IMR-90 (cell line): ENCODE data around the gene DAB1. TPM values are rescaled to one million over a fixed set of nuclear protein-coding genes. Genes with fewer than 3 reads are reported as not detected.

Experiments used
- ATAC-seq: fragments of 200-7000 bp; cut with Tn5 transposase; 2 replicates; pipeline ENCODE4 v1.9.1; 2020; ENCODE audit warnings: low read depth, mild to moderate bottlenecking, moderate library complexity
- BruUV-seq: library from RNA; stranded (reverse); fragments of 400-500 nt; replicated peaks from 2 replicates; lab custom pipeline; 2021; lab: Mats Ljungman, UMichigan
- CTCF ChIA-PET: fragments of 300-600 bp; formaldehyde crosslinking; extraction: SDS; loops from one replicate; lab custom pipeline; 2021; ENCODE audit warnings: antibody characterized with exemption; lab: Yijun Ruan, JAX
- POLR2A ChIA-PET: fragments of 300-600 bp; sonication (Branson Sonifier 250); formaldehyde crosslinking; loops from one replicate; lab custom pipeline; 2022; ENCODE audit warnings: antibody characterized with exemption; ENCODE audit not compliant: unreplicated experiment; lab: Charles Lee
- DNase-seq: peaks from one replicate; pipeline ENCODE4 v3.0.0; 2013
- H2AFZ ChIP-seq: replicated peaks from 2 replicates; pipeline ENCODE3; 2013; ENCODE audit warnings: low read length, mild to moderate bottlenecking; ENCODE audit not compliant: poor library complexity
- H2AK5ac ChIP-seq: 2 replicates; pipeline ENCODE4 v1.6.1; 2013; ENCODE audit warnings: low read depth, low read length, inconsistent platforms
- H2AK9ac ChIP-seq: replicated peaks from 2 replicates; pipeline ENCODE3; 2013; ENCODE audit warnings: mild to moderate bottlenecking, low read depth, low read length, moderate library complexity; ENCODE audit not compliant: poor library complexity
- H2BK120ac ChIP-seq: 2 replicates; pipeline ENCODE4 v1.6.1; 2013; ENCODE audit warnings: low read depth, low read length, inconsistent platforms
- H2BK15ac ChIP-seq: 3 replicates; pipeline ENCODE4 v1.6.1; 2013; ENCODE audit warnings: low read depth, low read length, inconsistent platforms
- H2BK20ac ChIP-seq: 2 replicates; pipeline ENCODE4 v1.6.1; 2013; ENCODE audit warnings: low read depth, mild to moderate bottlenecking, inconsistent platforms, low read length, moderate library complexity
- H2BK5ac ChIP-seq: 2 replicates; pipeline ENCODE4 v1.6.1; 2013; ENCODE audit warnings: mild to moderate bottlenecking, low read depth, low read length, inconsistent platforms; ENCODE audit not compliant: poor library complexity, severe bottlenecking
- H3K14ac ChIP-seq: replicated peaks from 2 replicates; pipeline ENCODE4 v1.6.1; 2013; ENCODE audit warnings: low read depth, low read length, inconsistent platforms
- H3K18ac ChIP-seq: 2 replicates; pipeline ENCODE4 v1.6.1; 2013; ENCODE audit warnings: low read depth, low read length, control low read depth
- H3K23ac ChIP-seq: 2 replicates; pipeline ENCODE4 v1.6.1; 2013; ENCODE audit warnings: low read depth, low read length, inconsistent platforms
- H3K27ac ChIP-seq: 2 replicates; pipeline ENCODE4 v1.5.1; 2013; ENCODE audit warnings: mild to moderate bottlenecking, control low read depth, low read length; ENCODE audit not compliant: insufficient read depth
- H3K27me3 ChIP-seq: 2 replicates; pipeline ENCODE4 v1.6.1; 2013; ENCODE audit warnings: low read length; ENCODE audit not compliant: control insufficient read depth, insufficient read depth
- H3K36me3 ChIP-seq: 2 replicates; pipeline ENCODE4 v1.6.1; 2013; ENCODE audit warnings: low read length, mixed read lengths; ENCODE audit not compliant: control insufficient read depth, insufficient read depth
- H3K4ac ChIP-seq: 2 replicates; pipeline ENCODE4 v1.6.1; 2013; ENCODE audit warnings: low read depth, low read length, inconsistent platforms
- H3K4me1 ChIP-seq: 2 replicates; pipeline ENCODE4 v1.6.1; 2013; ENCODE audit warnings: low read length, mixed read lengths; ENCODE audit not compliant: control insufficient read depth, insufficient read depth
- H3K4me2 ChIP-seq: 2 replicates; pipeline ENCODE4 v1.6.1; 2013; ENCODE audit warnings: low read depth, mild to moderate bottlenecking, control low read depth, low read length, moderate library complexity
- H3K4me3 ChIP-seq: 2 replicates; pipeline ENCODE4 v1.5.1; 2013; ENCODE audit warnings: low read depth, mild to moderate bottlenecking, control low read depth, low read length, moderate library complexity; ENCODE audit not compliant: insufficient read depth
- H3K56ac ChIP-seq: 2 replicates; pipeline ENCODE4 v1.6.1; 2013; ENCODE audit warnings: low read length, inconsistent platforms; ENCODE audit not compliant: insufficient read depth; ENCODE audit errors: extremely low read depth
- H3K79me1 ChIP-seq, 2 experiments: 2 replicates each; pipeline ENCODE4 v1.6.1; 2013; ENCODE audit warnings: low read length in 2 of 2, inconsistent platforms in 1 of 2, low read depth in 1 of 2
- H3K9ac ChIP-seq: 2 replicates; pipeline ENCODE4 v1.6.1; 2013; ENCODE audit warnings: low read depth, low read length, control low read depth
- H3K9me1 ChIP-seq: 2 replicates; pipeline ENCODE4 v1.6.1; 2013; ENCODE audit warnings: low read length, inconsistent platforms; ENCODE audit not compliant: insufficient read depth
- H3K9me3 ChIP-seq: 2 replicates; pipeline ENCODE4 v1.6.1; 2013; ENCODE audit warnings: low read length; ENCODE audit not compliant: control insufficient read depth, insufficient read depth
- H4K20me1 ChIP-seq: 2 replicates; pipeline ENCODE4 v1.6.1; 2013; ENCODE audit warnings: low read length, inconsistent platforms; ENCODE audit not compliant: insufficient read depth
- H4K5ac ChIP-seq: 2 replicates; pipeline ENCODE4 v1.6.1; 2013; ENCODE audit warnings: mild to moderate bottlenecking, low read depth, low read length, control low read depth
- H4K8ac ChIP-seq, 2 experiments: 2 replicates each; pipeline ENCODE4 v1.6.1; 2013; ENCODE audit warnings: low read depth in 2 of 2, low read length in 2 of 2, control low read depth in 1 of 2, inconsistent platforms in 1 of 2
- H4K91ac ChIP-seq: 2 replicates; pipeline ENCODE4 v1.6.1; 2013; ENCODE audit warnings: low read depth, low read length, inconsistent platforms; ENCODE audit not compliant: insufficient read depth
- CTCF ChIP-seq: conservative IDR thresholded peaks from 2 replicates; pipeline ENCODE4 v1.5.1; 2012; ENCODE audit warnings: mild to moderate bottlenecking, low read depth, low read length, improper control_type of control experiment
- FOS ChIP-seq: fragments of 150-350 bp; IDR thresholded peaks from 2 replicates; pipeline ENCODE4 v1.6.1; 2016; ENCODE audit warnings: low read depth, low read length
- WGBS, 2 experiments: methylation state at CpG; one replicate each; pipeline versions ENCODE4 v1.1.5 to v1.1.7; 2013; ENCODE audit warnings: missing lambda C conversion rate in 2 of 2; ENCODE audit not compliant: insufficient read length in 1 of 2; ENCODE audit errors: extremely low coverage in 2 of 2; 5-methylcytosine and 5-hydroxymethylcytosine counted together
- dilution Hi-C: fragments of 300-500 bp; cut with HindIII; formaldehyde crosslinking; loops from one replicate; pipeline ENCODE4 v1.14.3; 2018; ENCODE audit warnings: low sequenced_read_pairs; ENCODE audit not compliant: unreplicated experiment
- in situ Hi-C: fragments of 300-500 bp; cut with MboI; formaldehyde crosslinking; loops from 3 replicates; pipeline ENCODE4 v1.14.3; 2019; ENCODE audit warnings: low sequenced_read_pairs, inconsistent platforms, mixed read lengths
- intact Hi-C: fragments of 100-400 bp; cut with micrococcal nuclease; formaldehyde crosslinking; loops from 2 replicates; pipeline ENCODE4 v1.10.0; 2022
- polyA plus RNA-seq, 3 experiments: library from polyadenylated mRNA; depleted of rRNA; stranded (reverse); fragments of >200 nt; gene quantifications; 2 replicates each; pipeline ENCODE4 v1.2.3, GENCODE V29; 2012; ENCODE audit warnings: low replicate concordance in 1 of 3
- total RNA-seq: library from RNA; depleted of rRNA; stranded (reverse); fragments of >200 nt; gene quantifications from 2 replicates; pipeline ENCODE4 v1.2.3, GENCODE V29; 2012

Gene DAB1
- total and polyA plus RNA-seq, 2 of the 4 experiments (the other 2 are of a cell fraction): 0.18 to 0.41 TPM

GRCh38 chr1:57079454-57080157 lies 344.3 kb downstream of the DAB1 start:
- Histone ChIP-seq H3K36me3 (no peaks in the 10 kb centered on the region), H2AK5ac (no peak overlapping the region), H3K9ac (no peak overlapping the region), H3K14ac (no peak overlapping the region), H2BK5ac (no peak overlapping the region), H3K4ac (no peak overlapping the region), H4K91ac (no peak overlapping the region), H3K4me1 (no peaks in the 10 kb centered on the region), H3K79me1 (no peaks in the 10 kb centered on the region), H3K9me3 (no peaks in the 10 kb centered on the region), H4K8ac (no peak overlapping the region), H3K56ac (no peak overlapping the region), H3K4me3 (no peak overlapping the region), H2AK9ac (no peak overlapping the region), H3K9me1 (no peaks in the 10 kb centered on the region), H3K4me2 (no peak overlapping the region), H2BK15ac (no peak overlapping the region), H3K27ac (no peak overlapping the region), H2AFZ (no peak overlapping the region), H3K23ac (no peak overlapping the region), H2BK120ac (no peak overlapping the region), H3K18ac (no peak overlapping the region), H2BK20ac (no peak overlapping the region), H4K20me1 (no peaks in the 10 kb centered on the region), H3K27me3 (no peaks in the 10 kb centered on the region), H4K5ac (no peak overlapping the region)
- ATAC-seq (no peak), DNase-seq (no peak)
- in situ Hi-C loops (no loop called here), intact Hi-C loops (no loop called here), dilution Hi-C loops (no loop called here)
- 0 out of 2 replicates have a peak, but pooled peaks have one; percentile 9 for TF ChIP-seq CTCF
- TF ChIP-seq FOS: no peak
- ChIA-PET POLR2A (no interaction called here), CTCF (no interaction called here)
- WGBS, 2 experiments: 88% methylated on average over 1 of the region's 5 CpGs; no CpG with 5 or more reads in 1 of the 2 experiments
- BruUV-seq: no TSS peak
